ENCODE data around the gene TNNT3. TPM values are rescaled to one million over a fixed set of nuclear protein-coding genes. Genes with fewer than 3 reads are reported as not detected.
"Not testable (repeated sequence)": the region's sequence is repeated elsewhere in the genome, so short reads cannot be mapped to it uniquely, and the experiment has no call there.

The TNNT3 gene
- total RNA-seq, 4 donors from 2014 or later: 3.2 to 60.6 (median 29.3) TPM; not detected in 1

DNA sequence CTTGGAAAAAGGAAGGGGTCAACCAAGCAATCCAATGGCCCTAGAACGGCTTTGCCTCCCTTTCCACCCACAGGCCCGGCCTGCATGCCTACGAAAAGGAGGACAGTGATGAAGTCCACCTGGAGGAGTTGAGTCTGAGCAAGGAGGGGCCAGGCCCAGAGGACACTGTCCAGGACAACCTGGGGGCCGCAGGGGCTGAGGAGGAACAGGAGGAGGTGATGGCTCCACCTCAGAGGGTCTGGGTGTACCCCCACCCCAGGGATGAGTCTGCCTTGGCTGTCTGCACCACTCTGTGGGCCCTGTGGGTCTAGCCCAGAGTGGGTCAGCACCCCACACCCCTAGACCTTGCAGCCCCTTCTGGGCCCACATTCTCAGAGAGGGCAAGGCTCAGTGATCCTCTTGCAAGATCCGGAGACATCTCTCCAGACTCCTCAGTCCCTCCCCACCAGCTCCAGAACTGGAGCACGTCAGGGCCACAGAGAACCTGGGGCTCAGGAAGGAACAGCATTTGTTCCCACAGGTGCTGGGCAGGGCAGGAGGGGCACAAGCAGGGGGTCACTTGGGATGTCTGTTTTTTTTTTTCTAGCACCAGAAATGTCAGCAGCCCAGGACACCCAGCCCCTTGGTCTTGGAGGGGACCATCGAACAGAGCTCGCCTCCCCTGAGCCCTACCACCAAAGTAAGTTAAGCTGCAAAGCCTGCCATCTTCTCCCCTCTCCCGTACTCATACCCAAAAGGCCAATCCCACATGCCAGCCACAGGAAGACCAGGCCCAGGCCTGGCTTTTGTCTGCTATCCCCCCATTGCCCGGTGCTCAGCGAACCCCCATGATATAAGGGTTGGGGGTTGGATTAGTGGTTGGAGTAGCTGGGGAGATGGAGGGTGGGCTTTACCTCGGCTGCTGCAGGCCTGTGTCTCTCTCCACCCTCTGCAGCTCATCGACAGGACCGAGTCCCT is 35.9 kb upstream of the TNNT3 start:
- intact Hi-C loops (cut with DNase I; ENCODE audit: low total_unique reads): loop anchor here (5.0 kb wide), 1 partner anchor 274 kb away; no protein-coding TSS in a partner anchor
- H3K27ac ChIP-seq: peak overlapping the region; percentile 35 to 86

GRCh38 chr11:1884303-1884700 is 35.2 kb upstream of the TNNT3 start:
- H3K27ac ChIP-seq: no peak overlapping the region
- no peaks in the 10 kb centered on the region for H3K27me3 ChIP-seq
- no peaks in the 10 kb centered on the region for H3K9me3 ChIP-seq
- intact Hi-C loops (cut with DNase I; ENCODE audit: low total_unique reads): loop anchor here (5.0 kb wide), 1 partner anchor 273 kb away; no protein-coding TSS in a partner anchor
- H3K36me3 ChIP-seq: no peaks in the 10 kb centered on the region
- DNase-seq: no peak
- TF ChIP-seq POLR2A (IDR thresholded peaks at IDR 0.05): no peak
- TF ChIP-seq CTCF (IDR thresholded peaks at IDR 0.05): no peak
- peaks cover 0 to 20% of the 10 kb centered on the region in 2 donors for H3K4me1 ChIP-seq
- no peak overlapping the region for H3K4me3 ChIP-seq

More for the DNA sequence above, 35.9 kb upstream of the TNNT3 start:
- H3K4me1 ChIP-seq: peaks cover 0 to 20% of the 10 kb centered on the region in 2 donors
- peak in 1 of 2 donors; percentile 14 for DNase-seq
- no peaks in the 10 kb centered on the region for H3K27me3 ChIP-seq
- no peak overlapping the region for H3K4me3 ChIP-seq
- no peaks in the 10 kb centered on the region for H3K9me3 ChIP-seq
- TF ChIP-seq POLR2A (IDR thresholded peaks at IDR 0.05) (no peak), CTCF (IDR thresholded peaks at IDR 0.05) (no peak)
- no peaks in the 10 kb centered on the region for H3K36me3 ChIP-seq

DNA sequence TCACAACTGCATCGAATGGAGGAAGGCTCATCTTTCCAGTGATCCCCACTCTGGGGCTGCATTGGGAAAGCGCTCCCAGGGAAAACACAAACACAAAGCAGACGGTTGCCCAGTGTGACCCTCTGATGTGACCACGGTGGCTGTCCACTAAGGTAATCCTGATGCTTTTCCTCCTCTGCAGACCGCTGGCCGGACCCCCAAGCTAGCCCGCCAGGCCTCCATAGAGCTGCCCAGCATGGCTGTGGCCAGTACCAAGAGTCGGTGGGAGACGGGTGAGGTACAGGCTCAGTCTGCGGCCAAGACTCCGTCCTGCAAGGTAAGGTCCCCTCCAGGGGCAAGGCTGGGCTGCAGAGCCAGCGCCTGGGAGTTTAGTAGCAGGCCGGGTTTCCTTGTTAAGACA is 33.0 kb upstream of the TNNT3 start:
- H3K9me3 ChIP-seq; H3K4me3 ChIP-seq; H3K27ac ChIP-seq; H3K4me1 ChIP-seq; DNase-seq; intact Hi-C loops (cut with DNase I; ENCODE audit: low total_unique reads); H3K27me3 ChIP-seq; H3K36me3 ChIP-seq: not testable (repeated sequence)

DNA sequence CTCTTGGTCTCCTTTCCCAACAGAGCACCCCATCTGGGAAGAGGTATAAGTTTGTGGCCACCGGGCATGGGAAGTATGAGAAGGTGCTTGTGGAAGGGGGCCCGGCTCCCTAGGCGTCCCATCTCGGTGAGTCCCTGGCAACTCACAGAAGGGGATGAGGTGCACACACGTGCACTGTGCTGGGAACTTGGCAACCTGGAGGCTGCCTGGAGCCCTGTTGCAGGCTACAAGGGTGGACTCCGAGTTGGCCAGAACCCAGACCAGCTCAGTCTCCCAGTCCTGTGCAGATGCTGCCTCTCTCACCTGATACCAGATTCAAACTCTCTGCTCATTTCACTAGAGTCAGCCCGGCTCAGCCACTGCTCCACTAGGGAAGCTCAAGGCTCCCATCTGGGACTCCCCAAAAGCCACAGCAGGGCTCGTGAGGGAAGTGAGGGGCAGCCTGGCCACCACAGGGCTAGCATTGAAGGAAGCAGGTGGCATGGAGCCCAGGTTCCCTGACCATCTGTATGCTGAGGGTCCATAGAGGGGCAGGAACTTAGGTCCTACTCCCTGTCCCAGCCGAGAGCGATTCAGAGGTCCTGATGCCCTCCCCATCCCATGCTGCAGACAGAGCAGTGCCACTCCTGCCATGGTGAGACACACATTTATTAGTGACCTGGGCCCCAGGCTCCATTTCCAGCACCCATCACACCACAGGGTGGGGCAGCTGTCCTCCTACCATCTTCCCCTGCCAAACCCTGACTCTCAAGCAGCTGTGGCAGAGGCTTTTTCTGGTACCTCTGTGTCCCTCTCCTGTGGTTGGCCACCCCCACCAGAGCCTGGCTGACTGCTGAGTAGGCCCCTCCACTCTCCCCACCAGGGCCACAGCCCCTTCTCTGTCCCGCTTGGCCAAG is 31.8 kb upstream of the TNNT3 start:
- H3K27me3 ChIP-seq: no peaks in the 10 kb centered on the region
- H3K36me3 ChIP-seq: no peaks in the 10 kb centered on the region
- H3K27ac ChIP-seq: peak overlapping the region in 1 of 2 donors; percentile 43
- no peaks in the 10 kb centered on the region for H3K9me3 ChIP-seq
- DNase-seq: no peak
- H3K4me3 ChIP-seq: no peak overlapping the region
- intact Hi-C loops (cut with DNase I; ENCODE audit: low total_unique reads): no loop called here
- no peaks in the 10 kb centered on the region for H3K4me1 ChIP-seq
- TF ChIP-seq CTCF (IDR thresholded peaks at IDR 0.05): no peak
- no peak for TF ChIP-seq POLR2A (IDR thresholded peaks at IDR 0.05)

DNA sequence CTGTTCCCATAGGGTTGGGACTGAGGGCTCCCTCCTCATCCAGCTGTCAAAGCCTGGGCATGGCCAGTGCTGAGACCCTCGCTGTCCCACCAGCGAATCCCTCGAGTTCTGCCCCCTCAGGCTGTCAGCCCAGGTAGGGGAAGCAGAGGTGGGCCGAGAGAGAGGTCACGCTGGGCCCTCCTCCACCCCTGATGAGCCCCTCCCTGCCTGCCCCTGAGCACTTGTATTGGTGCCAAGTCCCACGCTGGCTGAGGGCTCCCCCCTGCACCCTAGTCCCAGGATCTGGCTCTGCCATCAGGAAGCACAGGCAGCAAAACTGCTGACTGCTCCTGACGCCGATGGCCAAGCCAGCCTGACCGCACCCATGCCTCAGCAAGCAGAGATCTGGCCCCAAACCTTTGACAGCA is 31.2 kb upstream of the TNNT3 start:
- intact Hi-C loops (cut with DNase I; ENCODE audit: low total_unique reads): no loop called here
- no peaks in the 10 kb centered on the region for H3K36me3 ChIP-seq
- TF ChIP-seq CTCF (IDR thresholded peaks at IDR 0.05) (no peak), POLR2A (IDR thresholded peaks at IDR 0.05) (no peak)
- no peaks in the 10 kb centered on the region for H3K4me1 ChIP-seq
- H3K27me3 ChIP-seq: no peaks in the 10 kb centered on the region
- no peaks in the 10 kb centered on the region for H3K9me3 ChIP-seq
- no peak for DNase-seq
- peak overlapping the region in 1 of 2 donors; percentile 43 for H3K27ac ChIP-seq
- H3K4me3 ChIP-seq: no peak overlapping the region

Measured in uterus (tissue), 4 donors.